H1 (cell line): ENCODE data around the gene CTU1. TPM values are rescaled to one million over a fixed set of nuclear protein-coding genes. Genes with fewer than 3 reads are reported as not detected.

ENCODE experiments used
- BRCA1 ChIP-seq: IDR thresholded peaks from 2 replicates; pipeline ENCODE4 v1.6.1; 2012; ENCODE audit warnings: low read depth, low read length, improper control_type of control experiment
- EGR1 ChIP-seq: IDR thresholded peaks from 2 replicates; pipeline ENCODE4 v1.6.1; 2011; ENCODE audit warnings: low read depth, low read length, borderline replicate concordance
- PHF8 ChIP-seq: fragments of 200-600 bp; sonication (generic); conservative IDR thresholded peaks from 2 replicates; pipeline ENCODE4 v1.7.1; 2012; ENCODE audit warnings: low read depth, mild to moderate bottlenecking, inconsistent platforms, low read length, moderate library complexity
- SIX5 ChIP-seq: IDR thresholded peaks from 2 replicates; pipeline ENCODE4 v1.6.1; 2011; ENCODE audit warnings: mild to moderate bottlenecking, low read depth, low read length
- SP4 ChIP-seq: IDR thresholded peaks from 2 replicates; pipeline ENCODE4 v1.6.1; 2012; ENCODE audit warnings: low read length, inconsistent platforms
- TAF1 ChIP-seq: IDR thresholded peaks from 2 replicates; pipeline ENCODE4 v1.6.1; 2011; ENCODE audit warnings: mild to moderate bottlenecking, low read depth, low read length
- TBP ChIP-seq: IDR thresholded peaks from 2 replicates; pipeline ENCODE4 v1.6.1; 2011; ENCODE audit warnings: low read depth, low read length, improper control_type of control experiment
- polyA plus RNA-seq, 7 experiments: library from polyadenylated mRNA; depleted of rRNA in 3 of 7; stranded (reverse) in 5 of 7; unstranded in 2 of 7; fragments of >200 nt in 5 of 7; fragments of 200-250 nt in 2 of 7; gene quantifications; 1 replicate in 5 of 7; 2 replicates in 1 of 7; 4 replicates in 1 of 7; pipeline versions ENCODE4 v1.2.1 to v1.2.3, GENCODE V29; 2011 to 2013; ENCODE audit warnings: missing spikeins in 2 of 7, mixed read lengths in 2 of 7
- total RNA-seq: library from RNA; stranded (reverse); fragmentation: NEBNext Ultra II Directional; extraction: Animal tissue kit (Norgen Biotek cat#: 25700); gene quantifications from 2 replicates; pipeline ENCODE4 v1.2.1, GENCODE V29; 2021
- TF ChIP-seq, protein P1 (sequence below): fragments of 300-600 bp; sonication (generic); IDR thresholded peaks from 2 replicates; pipeline ENCODE4 v1.7.1; 2012; ENCODE audit warnings: low read length, moderate library complexity, mild to moderate bottlenecking, inconsistent platforms; ENCODE audit not compliant: insufficient replicate concordance
- TF ChIP-seq, protein P2 (sequence below): IDR thresholded peaks from 2 replicates; pipeline ENCODE4 v1.6.1; 2012; ENCODE audit warnings: inconsistent platforms

Gene CTU1
- total and polyA plus RNA-seq, 2 of the 8 experiments (the other 6 are each of a cell fraction or from before 2014, with no cell fraction given): 4.6 to 7.2 TPM

DNA sequence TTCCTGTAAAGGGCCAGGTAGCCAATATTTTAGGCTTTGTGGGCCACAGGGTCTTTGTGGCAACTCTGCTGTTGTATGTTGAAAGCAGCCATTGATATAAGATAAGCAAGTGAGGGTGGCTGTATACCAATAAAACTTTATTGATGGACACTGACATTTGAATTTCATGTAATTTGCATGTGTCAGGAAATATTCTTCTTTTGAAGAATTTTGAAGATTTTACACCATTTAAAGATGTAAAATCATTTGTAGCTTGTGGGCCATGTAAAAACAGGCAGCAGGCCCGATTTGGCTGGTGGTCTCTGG is 2.4 kb upstream of the CTU1 start (continued):
- TF ChIP-seq, protein P1, sequence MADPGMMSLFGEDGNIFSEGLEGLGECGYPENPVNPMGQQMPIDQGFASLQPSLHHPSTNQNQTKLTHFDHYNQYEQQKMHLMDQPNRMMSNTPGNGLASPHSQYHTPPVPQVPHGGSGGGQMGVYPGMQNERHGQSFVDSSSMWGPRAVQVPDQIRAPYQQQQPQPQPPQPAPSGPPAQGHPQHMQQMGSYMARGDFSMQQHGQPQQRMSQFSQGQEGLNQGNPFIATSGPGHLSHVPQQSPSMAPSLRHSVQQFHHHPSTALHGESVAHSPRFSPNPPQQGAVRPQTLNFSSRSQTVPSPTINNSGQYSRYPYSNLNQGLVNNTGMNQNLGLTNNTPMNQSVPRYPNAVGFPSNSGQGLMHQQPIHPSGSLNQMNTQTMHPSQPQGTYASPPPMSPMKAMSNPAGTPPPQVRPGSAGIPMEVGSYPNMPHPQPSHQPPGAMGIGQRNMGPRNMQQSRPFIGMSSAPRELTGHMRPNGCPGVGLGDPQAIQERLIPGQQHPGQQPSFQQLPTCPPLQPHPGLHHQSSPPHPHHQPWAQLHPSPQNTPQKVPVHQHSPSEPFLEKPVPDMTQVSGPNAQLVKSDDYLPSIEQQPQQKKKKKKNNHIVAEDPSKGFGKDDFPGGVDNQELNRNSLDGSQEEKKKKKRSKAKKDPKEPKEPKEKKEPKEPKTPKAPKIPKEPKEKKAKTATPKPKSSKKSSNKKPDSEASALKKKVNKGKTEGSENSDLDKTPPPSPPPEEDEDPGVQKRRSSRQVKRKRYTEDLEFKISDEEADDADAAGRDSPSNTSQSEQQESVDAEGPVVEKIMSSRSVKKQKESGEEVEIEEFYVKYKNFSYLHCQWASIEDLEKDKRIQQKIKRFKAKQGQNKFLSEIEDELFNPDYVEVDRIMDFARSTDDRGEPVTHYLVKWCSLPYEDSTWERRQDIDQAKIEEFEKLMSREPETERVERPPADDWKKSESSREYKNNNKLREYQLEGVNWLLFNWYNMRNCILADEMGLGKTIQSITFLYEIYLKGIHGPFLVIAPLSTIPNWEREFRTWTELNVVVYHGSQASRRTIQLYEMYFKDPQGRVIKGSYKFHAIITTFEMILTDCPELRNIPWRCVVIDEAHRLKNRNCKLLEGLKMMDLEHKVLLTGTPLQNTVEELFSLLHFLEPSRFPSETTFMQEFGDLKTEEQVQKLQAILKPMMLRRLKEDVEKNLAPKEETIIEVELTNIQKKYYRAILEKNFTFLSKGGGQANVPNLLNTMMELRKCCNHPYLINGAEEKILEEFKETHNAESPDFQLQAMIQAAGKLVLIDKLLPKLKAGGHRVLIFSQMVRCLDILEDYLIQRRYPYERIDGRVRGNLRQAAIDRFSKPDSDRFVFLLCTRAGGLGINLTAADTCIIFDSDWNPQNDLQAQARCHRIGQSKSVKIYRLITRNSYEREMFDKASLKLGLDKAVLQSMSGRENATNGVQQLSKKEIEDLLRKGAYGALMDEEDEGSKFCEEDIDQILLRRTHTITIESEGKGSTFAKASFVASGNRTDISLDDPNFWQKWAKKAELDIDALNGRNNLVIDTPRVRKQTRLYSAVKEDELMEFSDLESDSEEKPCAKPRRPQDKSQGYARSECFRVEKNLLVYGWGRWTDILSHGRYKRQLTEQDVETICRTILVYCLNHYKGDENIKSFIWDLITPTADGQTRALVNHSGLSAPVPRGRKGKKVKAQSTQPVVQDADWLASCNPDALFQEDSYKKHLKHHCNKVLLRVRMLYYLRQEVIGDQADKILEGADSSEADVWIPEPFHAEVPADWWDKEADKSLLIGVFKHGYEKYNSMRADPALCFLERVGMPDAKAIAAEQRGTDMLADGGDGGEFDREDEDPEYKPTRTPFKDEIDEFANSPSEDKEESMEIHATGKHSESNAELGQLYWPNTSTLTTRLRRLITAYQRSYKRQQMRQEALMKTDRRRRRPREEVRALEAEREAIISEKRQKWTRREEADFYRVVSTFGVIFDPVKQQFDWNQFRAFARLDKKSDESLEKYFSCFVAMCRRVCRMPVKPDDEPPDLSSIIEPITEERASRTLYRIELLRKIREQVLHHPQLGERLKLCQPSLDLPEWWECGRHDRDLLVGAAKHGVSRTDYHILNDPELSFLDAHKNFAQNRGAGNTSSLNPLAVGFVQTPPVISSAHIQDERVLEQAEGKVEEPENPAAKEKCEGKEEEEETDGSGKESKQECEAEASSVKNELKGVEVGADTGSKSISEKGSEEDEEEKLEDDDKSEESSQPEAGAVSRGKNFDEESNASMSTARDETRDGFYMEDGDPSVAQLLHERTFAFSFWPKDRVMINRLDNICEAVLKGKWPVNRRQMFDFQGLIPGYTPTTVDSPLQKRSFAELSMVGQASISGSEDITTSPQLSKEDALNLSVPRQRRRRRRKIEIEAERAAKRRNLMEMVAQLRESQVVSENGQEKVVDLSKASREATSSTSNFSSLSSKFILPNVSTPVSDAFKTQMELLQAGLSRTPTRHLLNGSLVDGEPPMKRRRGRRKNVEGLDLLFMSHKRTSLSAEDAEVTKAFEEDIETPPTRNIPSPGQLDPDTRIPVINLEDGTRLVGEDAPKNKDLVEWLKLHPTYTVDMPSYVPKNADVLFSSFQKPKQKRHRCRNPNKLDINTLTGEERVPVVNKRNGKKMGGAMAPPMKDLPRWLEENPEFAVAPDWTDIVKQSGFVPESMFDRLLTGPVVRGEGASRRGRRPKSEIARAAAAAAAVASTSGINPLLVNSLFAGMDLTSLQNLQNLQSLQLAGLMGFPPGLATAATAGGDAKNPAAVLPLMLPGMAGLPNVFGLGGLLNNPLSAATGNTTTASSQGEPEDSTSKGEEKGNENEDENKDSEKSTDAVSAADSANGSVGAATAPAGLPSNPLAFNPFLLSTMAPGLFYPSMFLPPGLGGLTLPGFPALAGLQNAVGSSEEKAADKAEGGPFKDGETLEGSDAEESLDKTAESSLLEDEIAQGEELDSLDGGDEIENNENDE: no peak
- TF ChIP-seq TBP: no peak
- no peak for TF ChIP-seq PHF8
- TF ChIP-seq BRCA1: no peak
- no peak for TF ChIP-seq SP4
- TF ChIP-seq, protein P2, sequence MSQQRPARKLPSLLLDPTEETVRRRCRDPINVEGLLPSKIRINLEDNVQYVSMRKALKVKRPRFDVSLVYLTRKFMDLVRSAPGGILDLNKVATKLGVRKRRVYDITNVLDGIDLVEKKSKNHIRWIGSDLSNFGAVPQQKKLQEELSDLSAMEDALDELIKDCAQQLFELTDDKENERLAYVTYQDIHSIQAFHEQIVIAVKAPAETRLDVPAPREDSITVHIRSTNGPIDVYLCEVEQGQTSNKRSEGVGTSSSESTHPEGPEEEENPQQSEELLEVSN: no peak
- no peak for TF ChIP-seq TAF1
- TF ChIP-seq EGR1: no peak
- TF ChIP-seq SIX5: no peak
